Esophagus squamous epithelium (tissue), 4 donors: ENCODE data around the gene PDE9A.

Experiments
- CTCF ChIP-seq, 6 experiments: fragments of 450-650 bp in 4 of 6; fragments of 200-600 bp in 2 of 6; sonication (generic) in 2 of 6; IDR thresholded peaks; one replicate each; pipeline ENCODE4 v1.5.1; 2016 to 2019; ENCODE audit warnings: antibody characterized with exemption in 6 of 6, mild to moderate bottlenecking in 4 of 6, moderate library complexity in 4 of 6
- POLR2A ChIP-seq, 4 donors: fragments of 450-650 bp; IDR thresholded peaks; one replicate each; pipeline ENCODE4 v1.6.1; 2017; ENCODE audit warnings: antibody characterized with exemption in 4 of 4, mild to moderate bottlenecking in 4 of 4, moderate library complexity in 3 of 4

DNA sequence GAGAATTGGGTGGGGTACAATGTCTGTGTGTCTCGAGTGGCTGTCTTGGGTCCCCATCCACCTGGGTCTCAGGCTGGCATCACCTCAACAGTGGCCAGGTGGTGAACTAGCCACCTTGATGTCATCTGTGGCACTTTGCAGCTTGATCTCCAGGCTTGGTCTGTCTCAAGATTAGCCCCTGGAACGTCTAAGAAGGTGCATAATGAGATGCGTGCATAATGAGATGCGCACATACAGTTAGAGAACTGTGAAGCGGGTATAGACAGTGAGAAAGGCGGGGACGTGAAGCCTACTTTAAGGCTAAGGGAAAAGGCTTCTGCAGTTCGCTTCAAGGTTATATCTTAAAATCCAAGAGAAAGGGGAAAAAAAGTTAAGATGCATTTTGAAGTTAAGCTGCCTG, 127.2 kb downstream of the PDE9A start:
- TF ChIP-seq CTCF (IDR thresholded peaks at IDR 0.05), result no peak
- no peak for TF ChIP-seq POLR2A (IDR thresholded peaks at IDR 0.05)
